Osteocyte (in vitro differentiated cells): ENCODE measurements around the gene PDE4D. TPM values are rescaled to one million over a fixed set of nuclear protein-coding genes. Genes with fewer than 3 reads are reported as not detected.

Experiments
- DNase-seq: peaks from one replicate; pipeline ENCODE4 v3.0.0; 2021; ENCODE audit warnings: mixed read lengths; ENCODE audit not compliant: unreplicated experiment; ENCODE audit errors: extremely low spot score
- H3K27ac Mint-ChIP-seq: one replicate; pipeline ENCODE4 v1.8.0; 2021; ENCODE audit warnings: mild to moderate bottlenecking, mixed read lengths; ENCODE audit not compliant: unreplicated experiment
- H3K27me3 Mint-ChIP-seq: one replicate; pipeline ENCODE4 v1.8.0; 2021; ENCODE audit warnings: mixed read lengths; ENCODE audit not compliant: unreplicated experiment
- H3K36me3 Mint-ChIP-seq: one replicate; pipeline ENCODE4 v1.8.0; 2021; ENCODE audit warnings: mixed read lengths; ENCODE audit not compliant: unreplicated experiment
- H3K4me1 Mint-ChIP-seq: one replicate; pipeline ENCODE4 v1.8.0; 2021; ENCODE audit warnings: mixed read lengths; ENCODE audit not compliant: unreplicated experiment
- H3K4me3 Mint-ChIP-seq: one replicate; pipeline ENCODE4 v1.8.0; 2021; ENCODE audit warnings: mild to moderate bottlenecking, moderate library complexity, mixed read lengths; ENCODE audit not compliant: unreplicated experiment
- H3K9me3 Mint-ChIP-seq: one replicate; pipeline ENCODE4 v1.8.0; 2021; ENCODE audit warnings: mixed read lengths; ENCODE audit not compliant: unreplicated experiment
- CTCF ChIP-seq: fragments of 200-600 bp; sonication (generic); IDR thresholded peaks from 2 replicates; pipeline ENCODE4 v1.5.0; 2021; ENCODE audit warnings: antibody characterized with exemption, mild to moderate bottlenecking, moderate library complexity
- total RNA-seq: library from RNA; stranded (reverse); gene quantifications from 2 replicates; pipeline ENCODE4 v1.2.1, GENCODE V29; 2021

Gene PDE4D
- total RNA-seq, 1 donor from 2014 or later = 24.2 TPM

- Mint-ChIP-seq H3K27me3 (no peaks in the 10 kb centered on the region), H3K9me3 (peaks cover 13% of the 10 kb centered on the region), H3K36me3 (no peaks in the 10 kb centered on the region), H3K4me1 (peaks cover 31% of the 10 kb centered on the region), H3K4me3 (no peak overlapping the region), H3K27ac (no peak overlapping the region)
- TF ChIP-seq CTCF = no peak
- DNase-seq = no peak
Measured at GRCh38 chr5:59300930-59301329, 592.6 kb downstream of the PDE4D start.

GRCh38 chr5:59299006-59299405 is 594.5 kb downstream of the PDE4D start:
- no peaks in the 10 kb centered on the region for H3K36me3 Mint-ChIP-seq
- peaks cover 37% of the 10 kb centered on the region for H3K4me1 Mint-ChIP-seq
- no peak overlapping the region for H3K4me3 Mint-ChIP-seq
- no peaks in the 10 kb centered on the region for H3K27me3 Mint-ChIP-seq
- no peak for TF ChIP-seq CTCF
- DNase-seq = no peak
- H3K9me3 Mint-ChIP-seq = peaks cover 13% of the 10 kb centered on the region
- peak overlapping the region; percentile 94 for H3K27ac Mint-ChIP-seq

DNA sequence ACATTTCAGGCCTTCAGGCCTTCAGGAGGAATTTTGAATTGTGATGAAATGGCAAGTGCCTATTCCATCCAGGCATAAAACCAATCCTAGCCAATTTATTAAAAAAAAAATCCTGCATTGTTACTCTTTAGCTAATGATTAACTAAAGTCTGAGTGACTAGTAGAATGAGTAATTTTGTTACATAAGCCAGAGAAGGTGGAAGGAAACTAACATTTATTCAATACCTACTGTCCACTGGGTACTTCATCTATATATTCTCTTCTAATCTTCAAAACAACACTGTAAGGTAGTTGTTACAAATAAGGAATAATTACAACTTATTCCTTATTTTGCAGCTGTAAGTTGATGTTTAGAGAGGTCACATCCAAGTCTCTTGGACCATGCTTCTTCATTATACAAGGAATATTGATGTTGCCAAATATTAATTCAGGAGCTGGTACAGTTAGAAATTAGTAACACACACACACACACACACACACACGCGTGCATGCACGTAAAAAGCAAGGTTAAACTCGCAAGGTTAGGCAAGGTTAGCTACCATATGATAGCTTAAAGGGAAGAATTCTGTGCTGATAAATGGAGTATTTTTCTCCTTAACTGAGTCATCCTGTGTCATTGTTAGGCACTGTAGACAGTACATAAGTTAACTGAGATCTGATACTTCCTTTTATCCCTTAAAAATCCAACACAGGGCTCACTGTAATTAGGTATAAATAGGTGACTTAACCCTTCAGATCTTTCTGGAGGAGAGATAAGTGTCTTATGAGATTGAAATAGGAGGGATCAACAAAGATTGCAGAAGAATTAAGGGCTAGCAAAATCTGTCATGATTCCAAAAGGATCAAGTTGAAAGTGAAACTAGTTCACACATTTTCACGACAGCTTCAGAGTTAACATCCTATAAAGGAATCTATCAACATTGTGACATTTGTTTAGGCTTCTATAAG is 596.9 kb downstream of the PDE4D start:
- Mint-ChIP-seq H3K27me3 (no peaks in the 10 kb centered on the region), H3K9me3 (no peaks in the 10 kb centered on the region), H3K36me3 (no peaks in the 10 kb centered on the region), H3K27ac (peak overlapping the region; percentile 94), H3K4me1 (peaks cover 44% of the 10 kb centered on the region), H3K4me3 (peak overlapping the region; percentile 70)
- DNase-seq = no peak
- no peak for TF ChIP-seq CTCF

GRCh38 chr5:59293700-59294099 is 599.8 kb downstream of the PDE4D start:
- no peak overlapping the region for H3K27ac Mint-ChIP-seq
- peaks cover 37% of the 10 kb centered on the region for H3K4me1 Mint-ChIP-seq
- peaks cover 4% of the 10 kb centered on the region for H3K9me3 Mint-ChIP-seq
- TF ChIP-seq CTCF = no peak
- H3K4me3 Mint-ChIP-seq = no peak overlapping the region
- H3K36me3 Mint-ChIP-seq = no peaks in the 10 kb centered on the region
- H3K27me3 Mint-ChIP-seq = no peaks in the 10 kb centered on the region
- no peak for DNase-seq

GRCh38 chr5:59291941-59292340 is 601.6 kb downstream of the PDE4D start:
- DNase-seq = no peak
- Mint-ChIP-seq H3K27ac (no peak overlapping the region), H3K9me3 (peaks cover 4% of the 10 kb centered on the region), H3K4me1 (peaks cover 22% of the 10 kb centered on the region), H3K4me3 (no peak overlapping the region), H3K36me3 (no peaks in the 10 kb centered on the region), H3K27me3 (no peaks in the 10 kb centered on the region)
- no peak for TF ChIP-seq CTCF
